GM21515 (cell line): Measurements from ENCODE around the gene CHST15.
"Not testable (repeated sequence)": the region's sequence is repeated elsewhere in the genome, so short reads cannot be mapped to it uniquely, and the experiment has no call there.

ENCODE experiments used
- ATAC-seq: cut with Tn5 transposase; IDR thresholded peaks from one replicate; pipeline ENCODE4 v1.9.1; 2021; ENCODE audit not compliant: unreplicated experiment

CHST15 gene

GRCh38 chr10:124124769-124125161 lies 31.4 kb upstream of the CHST15 start:
- no peak for ATAC-seq

GRCh38 chr10:124124123-124124768 lies 30.8 kb upstream of the CHST15 start:
- peak; percentile 58 for ATAC-seq

GRCh38 chr10:124123156-124123555 lies 29.8 kb upstream of the CHST15 start:
- no peak for ATAC-seq

DNA sequence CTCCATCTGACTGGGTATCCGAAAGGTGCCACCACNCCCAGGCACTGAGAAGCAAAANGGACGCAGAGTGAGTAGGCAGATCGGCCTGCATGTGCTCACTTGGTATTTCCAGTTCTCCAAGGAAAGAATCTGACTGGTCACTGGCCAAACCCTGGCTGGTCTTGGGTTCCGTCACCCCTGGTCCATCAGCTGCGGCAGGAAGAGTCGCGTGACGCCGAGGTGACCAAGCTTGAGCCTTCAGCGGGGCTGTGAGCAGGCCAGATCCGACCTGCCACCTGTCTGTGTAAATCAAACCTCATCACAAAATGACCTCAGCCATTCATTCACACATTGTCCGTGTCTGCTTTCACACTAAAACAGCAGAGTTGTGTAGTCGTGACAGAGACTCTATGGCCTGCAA lies 28.8 kb upstream of the CHST15 start:
- ATAC-seq = no peak

GRCh38 chr10:124120410-124121061 lies 27.1 kb upstream of the CHST15 start:
- ATAC-seq = no peak

- ATAC-seq = no peak
Measured at GRCh38 chr10:124119946-124120345, 26.5 kb upstream of the CHST15 start.

- ATAC-seq = no peak
Measured at GRCh38 chr10:124119216-124119615, 25.8 kb upstream of the CHST15 start.

- no peak for ATAC-seq
Measured at GRCh38 chr10:124117833-124118232, 24.4 kb upstream of the CHST15 start.

DNA sequence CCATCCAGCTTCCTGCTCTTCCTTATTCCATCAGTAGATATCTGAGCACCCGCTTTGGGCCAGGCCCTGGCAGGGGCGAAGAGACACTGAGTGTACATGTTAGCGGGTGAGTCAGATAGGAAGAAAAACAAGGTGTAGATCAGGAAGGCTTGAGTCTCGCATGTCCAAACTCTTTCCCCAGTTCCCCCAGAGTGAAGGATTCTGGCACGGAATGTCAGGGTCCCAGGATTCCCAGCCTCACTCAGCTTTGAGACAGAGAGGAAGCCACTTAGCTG lies 24.1 kb upstream of the CHST15 start:
- ATAC-seq = no peak

GRCh38 chr10:124116771-124117510 lies 23.5 kb upstream of the CHST15 start:
- no peak for ATAC-seq

- no peak for ATAC-seq
Measured at GRCh38 chr10:124114696-124115095, 21.3 kb upstream of the CHST15 start.

- no peak for ATAC-seq
Measured at GRCh38 chr10:124112891-124113580, 19.6 kb upstream of the CHST15 start.

DNA sequence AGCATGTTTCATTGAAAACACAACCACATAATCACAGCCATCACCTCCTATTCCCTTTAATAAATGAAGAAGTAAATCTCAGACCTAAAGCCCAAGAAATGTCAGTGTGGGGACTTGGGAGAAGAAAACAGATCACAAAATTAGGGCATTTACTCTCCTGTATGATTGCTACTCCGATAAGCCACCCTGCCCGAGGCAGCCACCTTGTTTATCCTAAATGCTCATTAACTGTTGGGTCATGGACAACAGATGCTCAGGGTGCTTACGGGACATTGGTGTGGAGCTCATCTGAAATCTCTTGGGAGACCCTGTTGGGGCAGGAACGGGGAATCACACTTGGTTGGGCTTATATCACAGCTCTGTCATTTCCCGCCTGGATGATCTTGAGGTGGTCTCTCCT lies 17.5 kb upstream of the CHST15 start:
- ATAC-seq = no peak

GRCh38 chr10:124109261-124109660 lies 15.9 kb upstream of the CHST15 start:
- no peak for ATAC-seq

GRCh38 chr10:124107072-124107471 lies 13.7 kb upstream of the CHST15 start:
- no peak for ATAC-seq

- ATAC-seq = peak; percentile 91
Measured at GRCh38 chr10:124106241-124106879, 13.0 kb upstream of the CHST15 start.

- no peak for ATAC-seq
Measured at GRCh38 chr10:124105594-124105993, 12.2 kb upstream of the CHST15 start.

DNA sequence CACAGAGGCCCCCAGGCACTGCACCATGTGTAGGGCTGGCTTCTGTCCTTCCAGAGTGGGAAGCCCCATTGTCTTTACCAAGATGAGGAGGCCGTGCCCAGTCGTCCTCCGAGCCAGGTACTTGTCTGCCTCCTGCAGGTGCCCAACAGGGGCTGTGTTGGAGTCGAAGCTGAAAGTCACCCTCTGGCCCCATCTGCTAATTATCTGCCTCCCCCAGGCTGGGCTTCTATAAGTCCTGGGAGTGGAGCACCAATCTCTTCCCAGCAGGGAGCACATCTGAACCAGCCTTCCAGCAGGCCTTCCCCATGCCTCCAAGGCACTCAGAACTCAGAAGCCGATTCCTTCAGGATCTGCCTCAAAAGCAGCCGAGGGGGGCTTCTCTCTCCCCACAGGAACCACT lies 11.6 kb upstream of the CHST15 start:
- no peak for ATAC-seq

DNA sequence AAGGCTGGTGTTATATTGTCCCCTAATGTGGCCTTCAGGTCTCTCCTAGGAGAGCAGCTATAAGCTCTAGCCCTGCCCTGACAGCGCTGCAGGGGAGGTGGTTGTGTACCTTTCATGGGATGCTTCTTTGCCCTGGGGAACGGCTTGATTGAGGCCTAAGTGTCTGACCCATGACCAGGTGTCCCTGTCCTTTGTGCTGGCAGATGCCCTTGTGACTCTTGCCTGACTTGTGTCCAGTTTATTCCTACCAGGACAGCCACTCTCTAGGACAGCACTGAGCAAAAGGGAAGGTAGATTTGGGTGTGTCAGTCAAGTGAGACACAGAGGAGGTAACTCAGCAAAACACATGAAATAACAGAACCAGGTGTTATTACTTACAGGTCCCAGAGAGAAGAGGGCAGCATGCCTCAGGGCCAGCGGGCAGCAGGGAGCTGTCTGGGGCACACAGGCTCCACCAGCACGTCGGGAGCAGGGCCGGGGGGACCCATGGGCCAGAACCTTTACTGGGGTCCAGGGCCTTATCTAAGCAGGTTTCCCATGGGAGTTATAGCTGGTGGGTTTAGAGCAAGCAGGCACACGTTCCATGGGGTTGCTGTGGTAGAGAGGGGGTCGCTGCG lies 10.7 kb upstream of the CHST15 start:
- ATAC-seq = no peak

GRCh38 chr10:124101351-124101750 lies 8.0 kb upstream of the CHST15 start:
- ATAC-seq = no peak

DNA sequence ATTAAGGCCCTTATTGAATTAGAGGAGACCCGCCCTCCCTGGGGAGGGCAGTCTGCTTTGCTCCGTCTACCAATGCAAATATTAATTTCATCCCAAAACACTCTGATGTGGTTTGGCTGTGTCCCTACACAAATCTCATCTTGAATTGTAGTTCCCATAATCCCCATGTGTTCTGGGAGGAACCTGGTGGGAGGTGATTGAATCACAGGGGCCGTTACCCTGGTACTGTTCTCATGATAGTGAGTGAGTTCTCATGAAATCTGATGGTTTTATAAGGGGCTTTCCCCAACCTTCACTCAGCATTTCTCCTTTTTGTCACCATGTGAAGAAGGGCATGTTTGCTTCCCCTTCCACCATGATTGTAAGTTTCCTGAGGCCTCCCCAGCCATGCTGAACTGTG lies 7.3 kb upstream of the CHST15 start:
- ATAC-seq = not testable (repeated sequence)
